ENCODE measurements around the gene LYRM2. TPM values are rescaled to one million over a fixed set of nuclear protein-coding genes. Genes with fewer than 3 reads are reported as not detected.

Gene LYRM2
- total and polyA plus RNA-seq, 9 of the 15 experiments (the other 6 are each of a cell fraction or from before 2014, with no cell fraction given), result 13.9 to 115 (median 42.9) TPM

- TF ChIP-seq REST (IDR thresholded peaks at IDR 0.05; ENCODE audit: borderline replicate concordance), result peak; percentile 28; the same call in 1 of the 2 replicates
- no peak for TF ChIP-seq REST (CRISPR knock-in tag; IDR thresholded peaks at IDR 0.05; ENCODE audit: low read depth)
- TF ChIP-seq ZFP1 (CRISPR knock-in tag; IDR thresholded peaks at IDR 0.05), result no peak
- TF ChIP-seq NUFIP1 (IDR thresholded peaks at IDR 0.05; ENCODE audit: partially characterized antibody), result no peak
- TF ChIP-seq ZNF644 (tag; IDR thresholded peaks at IDR 0.05; ENCODE audit: low read depth), result no peak
- peak in 1 of 2 experiments; percentile 15; a peak in 1 of 4 replicates for TF ChIP-seq TEAD1 (CRISPR knock-in tag; IDR thresholded peaks at IDR 0.05)
- no peak for TF ChIP-seq CTCF (IDR thresholded peaks at IDR 0.05 in 2 of 3, conservative IDR thresholded peaks at IDR 0.05 in 1 of 3; ENCODE audit: insufficient read depth in 2 of 3, low read depth in 1 of 3, low read length in 3 of 3)
- no peak for TF ChIP-seq OTX1 (CRISPR knock-in tag; IDR thresholded peaks at IDR 0.05)
- no peak for TF ChIP-seq GTF2B (IDR thresholded peaks at IDR 0.05; ENCODE audit: extremely low read depth, insufficient read length)
- TF ChIP-seq ZMIZ1 (IDR thresholded peaks at IDR 0.05; ENCODE audit: low read depth in 2 of 2, low read length in 2 of 2), result no peak
- TF ChIP-seq SP1 (CRISPR knock-in tag; IDR thresholded peaks at IDR 0.05), result no peak
Measured at GRCh38 chr6:89525786-89526562, 112.6 kb downstream of the LYRM2 start (continued).

Data from K562 (cell line).